H9 (cell line): Measurements from ENCODE around the gene FXYD2. TPM values are rescaled to one million over a fixed set of nuclear protein-coding genes. Genes with fewer than 3 reads are reported as not detected.

Experiments
- DNase-seq: peaks from one replicate; pipeline ENCODE4 v3.0.0-alpha.2; 2017
- H2AFZ ChIP-seq: one replicate; pipeline ENCODE4 v1.6.1; 2013; ENCODE audit warnings: mild to moderate bottlenecking, low read length, control low read depth, moderate library complexity
- H2AK5ac ChIP-seq: 2 replicates; pipeline ENCODE4 v1.6.1; 2013; ENCODE audit warnings: low read length, control low read depth, mixed read lengths; ENCODE audit not compliant: insufficient read length
- H2BK120ac ChIP-seq: one replicate; pipeline ENCODE4 v1.6.1; 2013; ENCODE audit warnings: low read depth, mild to moderate bottlenecking, low read length, control low read depth, inconsistent platforms; ENCODE audit not compliant: poor library complexity, severe bottlenecking
- H2BK12ac ChIP-seq: 2 replicates; pipeline ENCODE4 v1.6.1; 2013; ENCODE audit warnings: low read length, control low read depth, mixed read lengths, low read depth; ENCODE audit not compliant: insufficient read length
- H2BK15ac ChIP-seq: 2 replicates; pipeline ENCODE4 v1.6.1; 2013; ENCODE audit warnings: low read depth, low read length, control low read depth
- H2BK20ac ChIP-seq: one replicate; pipeline ENCODE4 v1.6.1; 2013; ENCODE audit warnings: low read depth, mild to moderate bottlenecking, low read length, control low read depth, inconsistent platforms; ENCODE audit not compliant: poor library complexity, severe bottlenecking
- H2BK5ac ChIP-seq: 2 replicates; pipeline ENCODE4 v1.6.1; 2013; ENCODE audit warnings: low read length, control low read depth, mixed read lengths; ENCODE audit not compliant: insufficient read length
- H3K14ac ChIP-seq: 2 replicates; pipeline ENCODE4 v1.6.1; 2013; ENCODE audit warnings: low read length, control low read depth; ENCODE audit not compliant: insufficient read depth
- H3K18ac ChIP-seq: 2 replicates; pipeline ENCODE4 v1.6.1; 2013; ENCODE audit warnings: low read depth, mild to moderate bottlenecking, mixed read lengths, low read length, control low read depth; ENCODE audit not compliant: insufficient read length
- H3K23ac ChIP-seq: 2 replicates; pipeline ENCODE4 v1.6.1; 2013; ENCODE audit warnings: low read length, control low read depth, mixed read lengths, low read depth; ENCODE audit not compliant: insufficient read length
- H3K23me2 ChIP-seq: 2 replicates; pipeline ENCODE4 v1.6.1; 2013; ENCODE audit warnings: low read depth, mild to moderate bottlenecking, mixed read lengths, low read length, control low read depth; ENCODE audit not compliant: insufficient read length, poor library complexity, severe bottlenecking
- H3K27ac ChIP-seq: 2 replicates; pipeline ENCODE4 v1.5.1; 2013; ENCODE audit warnings: low read length, control low read depth, mixed read lengths, low read depth; ENCODE audit not compliant: insufficient read length
- H3K27me3 ChIP-seq: 2 replicates; pipeline ENCODE4 v1.6.1; 2013; ENCODE audit warnings: low read length, control low read depth, inconsistent platforms; ENCODE audit not compliant: insufficient read depth
- H3K4ac ChIP-seq: 2 replicates; pipeline ENCODE4 v1.6.1; 2013; ENCODE audit warnings: low read depth, mild to moderate bottlenecking, control low read depth, inconsistent platforms, low read length, moderate library complexity
- H3K4me1 ChIP-seq: 2 replicates; pipeline ENCODE4 v1.6.1; 2013; ENCODE audit warnings: low read length, control low read depth, inconsistent platforms; ENCODE audit not compliant: insufficient read depth
- H3K4me2 ChIP-seq: 2 replicates; pipeline ENCODE4 v1.6.1; 2013; ENCODE audit warnings: low read length, control low read depth, mixed read lengths; ENCODE audit not compliant: insufficient read length, insufficient read depth
- H3K56ac ChIP-seq: 2 replicates; pipeline ENCODE4 v1.6.1; 2013; ENCODE audit warnings: low read depth, mild to moderate bottlenecking, mixed read lengths, low read length, control low read depth; ENCODE audit not compliant: insufficient read length
- H3K79me1 ChIP-seq: 2 replicates; pipeline ENCODE4 v1.6.1; 2013; ENCODE audit warnings: low read depth, mild to moderate bottlenecking, moderate library complexity, low read length, control low read depth, inconsistent platforms; ENCODE audit not compliant: insufficient read depth, poor library complexity, severe bottlenecking
- H3K79me2 ChIP-seq: 2 replicates; pipeline ENCODE4 v1.6.1; 2013; ENCODE audit warnings: low read length, control low read depth, inconsistent platforms; ENCODE audit not compliant: insufficient read depth
- H3K9ac ChIP-seq: 2 replicates; pipeline ENCODE4 v1.6.1; 2013; ENCODE audit warnings: low read length, control low read depth, mixed read lengths; ENCODE audit not compliant: insufficient read length; ENCODE audit errors: extremely low read depth
- H3K9me3 ChIP-seq: one replicate; pipeline ENCODE4 v1.6.1; 2013; ENCODE audit warnings: low read depth, low read length, inconsistent platforms; ENCODE audit not compliant: control insufficient read depth
- H3T11ph ChIP-seq: one replicate; pipeline ENCODE4 v1.6.1; 2013; ENCODE audit warnings: mild to moderate bottlenecking, low read length, control low read depth, inconsistent platforms
- H4K20me1 ChIP-seq: one replicate; pipeline ENCODE4 v1.6.1; 2013; ENCODE audit not compliant: control insufficient read depth, insufficient read length, insufficient read depth
- H4K5ac ChIP-seq: 2 replicates; pipeline ENCODE4 v1.6.1; 2013; ENCODE audit warnings: low read depth, mild to moderate bottlenecking, mixed read lengths, low read length, control low read depth; ENCODE audit not compliant: insufficient read length
- H4K8ac ChIP-seq: replicated peaks from 2 replicates; pipeline ENCODE4 v1.6.1; 2013; ENCODE audit warnings: low read length, control low read depth, mixed read lengths, low read depth; ENCODE audit not compliant: insufficient read length
- H4K91ac ChIP-seq: 2 replicates; pipeline ENCODE4 v1.6.1; 2013; ENCODE audit warnings: low read depth, mild to moderate bottlenecking, moderate library complexity, mixed read lengths, low read length, control low read depth; ENCODE audit not compliant: insufficient read length
- H3K27ac Mint-ChIP-seq, 3 experiments: 2 replicates in 2 of 3; 3 replicates in 1 of 3; pipeline ENCODE4 v1.8.0; 2020 to 2021; ENCODE audit warnings: mixed read lengths in 3 of 3, mild to moderate bottlenecking in 1 of 3, moderate library complexity in 1 of 3
- H3K27me3 Mint-ChIP-seq: 2 replicates; pipeline ENCODE4 v1.8.0; 2021; ENCODE audit warnings: low read depth, mild to moderate bottlenecking, moderate library complexity, mixed read lengths
- H3K36me3 Mint-ChIP-seq, 3 experiments: 2 replicates in 2 of 3; 3 replicates in 1 of 3; pipeline ENCODE4 v1.8.0; 2020 to 2021; ENCODE audit warnings: low read depth in 3 of 3, mixed read lengths in 3 of 3; ENCODE audit not compliant: insufficient read depth in 1 of 3
- H3K4me1 Mint-ChIP-seq, 2 experiments: 2 replicates each; pipeline ENCODE4 v1.8.0; 2020; ENCODE audit warnings: mixed read lengths in 2 of 2
- H3K4me3 Mint-ChIP-seq, 2 experiments: 2 replicates in 1 of 2; 3 replicates in 1 of 2; pipeline ENCODE4 v1.8.0; 2020 to 2021; ENCODE audit warnings: mild to moderate bottlenecking in 2 of 2, mixed read lengths in 2 of 2, moderate library complexity in 1 of 2
- H3K9me3 Mint-ChIP-seq, 2 experiments: 2 replicates in 1 of 2; 3 replicates in 1 of 2; pipeline ENCODE4 v1.8.0; 2020; ENCODE audit warnings: mild to moderate bottlenecking in 2 of 2, mixed read lengths in 2 of 2, moderate library complexity in 1 of 2
- WGBS: extraction: QIAGEN DNeasy Blood & Tissue Kit; methylation state at CpG from one replicate; pipeline ENCODE4 v1.1.7; 2013; ENCODE audit warnings: missing lambda C conversion rate, low lambda C conversion rate, mixed read lengths; ENCODE audit not compliant: insufficient read length; ENCODE audit errors: extremely low coverage; 5-methylcytosine and 5-hydroxymethylcytosine counted together
- total RNA-seq: library from RNA; stranded (reverse); gene quantifications from 2 replicates; pipeline ENCODE4 v1.2.1, GENCODE V29; 2021
- TF ChIP-seq, protein P1 (sequence below): fragments of 200-600 bp; sonication (generic); conservative IDR thresholded peaks from 3 replicates; pipeline ENCODE4 v1.8.0; 2021; ENCODE audit warnings: antibody characterized with exemption, mild to moderate bottlenecking

FXYD2 gene
- total RNA-seq, 1 experiment from 2014 or later = 0.79 TPM

GRCh38 chr11:117827521-117828511, 3.3 kb upstream of the FXYD2 start:
- H3K27ac Mint-ChIP-seq = peak overlapping the region in 1 of 3 experiments; percentile 14; a peak in 1 of 7 replicates
- DNase-seq = peak; percentile 25

More at GRCh38 chr11:117827521-117828511, 3.3 kb upstream of the FXYD2 start:
- Mint-ChIP-seq H3K4me1 (peaks cover 33 to 40% of the 10 kb centered on the region in 2 experiments), H3K9me3 (no peaks in the 10 kb centered on the region), H3K36me3 (no peaks in the 10 kb centered on the region), H3K4me3 (no peak overlapping the region), H3K27me3 (peaks cover 10% of the 10 kb centered on the region)
- H2BK5ac ChIP-seq = no peak overlapping the region
- H3K23me2 ChIP-seq = no peaks in the 10 kb centered on the region
- H3K9me3 ChIP-seq = no peaks in the 10 kb centered on the region
- no peak overlapping the region for H2BK20ac ChIP-seq
- H3K23ac ChIP-seq = no peak overlapping the region
- H3K79me2 ChIP-seq = no peaks in the 10 kb centered on the region
- H3K27me3 ChIP-seq = no peaks in the 10 kb centered on the region
- H3K9ac ChIP-seq = no peak overlapping the region
- no peak overlapping the region for H2BK12ac ChIP-seq
- TF ChIP-seq, protein P1, sequence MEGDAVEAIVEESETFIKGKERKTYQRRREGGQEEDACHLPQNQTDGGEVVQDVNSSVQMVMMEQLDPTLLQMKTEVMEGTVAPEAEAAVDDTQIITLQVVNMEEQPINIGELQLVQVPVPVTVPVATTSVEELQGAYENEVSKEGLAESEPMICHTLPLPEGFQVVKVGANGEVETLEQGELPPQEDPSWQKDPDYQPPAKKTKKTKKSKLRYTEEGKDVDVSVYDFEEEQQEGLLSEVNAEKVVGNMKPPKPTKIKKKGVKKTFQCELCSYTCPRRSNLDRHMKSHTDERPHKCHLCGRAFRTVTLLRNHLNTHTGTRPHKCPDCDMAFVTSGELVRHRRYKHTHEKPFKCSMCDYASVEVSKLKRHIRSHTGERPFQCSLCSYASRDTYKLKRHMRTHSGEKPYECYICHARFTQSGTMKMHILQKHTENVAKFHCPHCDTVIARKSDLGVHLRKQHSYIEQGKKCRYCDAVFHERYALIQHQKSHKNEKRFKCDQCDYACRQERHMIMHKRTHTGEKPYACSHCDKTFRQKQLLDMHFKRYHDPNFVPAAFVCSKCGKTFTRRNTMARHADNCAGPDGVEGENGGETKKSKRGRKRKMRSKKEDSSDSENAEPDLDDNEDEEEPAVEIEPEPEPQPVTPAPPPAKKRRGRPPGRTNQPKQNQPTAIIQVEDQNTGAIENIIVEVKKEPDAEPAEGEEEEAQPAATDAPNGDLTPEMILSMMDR = no peak
- H2BK15ac ChIP-seq = no peak overlapping the region
- WGBS = no CpG with 5 or more reads among the region's 15 CpGs
- H2BK120ac ChIP-seq = no peak overlapping the region
- H4K8ac ChIP-seq = no peak overlapping the region
- no peak overlapping the region for H3K4ac ChIP-seq
- H3K79me1 ChIP-seq = no peaks in the 10 kb centered on the region
- H3K4me2 ChIP-seq = no peak overlapping the region
- H3K27ac ChIP-seq = no peak overlapping the region
- H4K20me1 ChIP-seq = no peaks in the 10 kb centered on the region
- no peak overlapping the region; the same call in 1 of the 2 replicates for H3K14ac ChIP-seq
- H3K56ac ChIP-seq = no peak overlapping the region
- H2AK5ac ChIP-seq = no peak overlapping the region
- H4K91ac ChIP-seq = no peak overlapping the region
- no peak overlapping the region for H4K5ac ChIP-seq
- H3K4me1 ChIP-seq = no peaks in the 10 kb centered on the region; the same call in 1 of the 2 replicates
- no peak overlapping the region for H3K18ac ChIP-seq
- no peak overlapping the region for H3T11ph ChIP-seq
- H2AFZ ChIP-seq = no peak overlapping the region
